H1 (cell line): ENCODE results near the gene ELOVL5.

Experiments
- BRCA1 ChIP-seq: IDR thresholded peaks from 2 replicates; pipeline ENCODE4 v1.6.1; 2012; ENCODE audit warnings: low read depth, low read length, improper control_type of control experiment
- EZH2 ChIP-seq: fragments of 200-600 bp; sonication (generic); IDR thresholded peaks from 2 replicates; pipeline ENCODE4 v1.7.1; 2012; ENCODE audit warnings: low read depth, mild to moderate bottlenecking, moderate library complexity, low read length, inconsistent platforms; ENCODE audit not compliant: severe bottlenecking
- RFX5 ChIP-seq: IDR thresholded peaks from 2 replicates; pipeline ENCODE4 v1.6.1; 2011; ENCODE audit warnings: low read depth, low read length, improper control_type of control experiment, borderline replicate concordance
- TF ChIP-seq, protein P1 (sequence below), 3 experiments: IDR thresholded peaks; 1 replicate in 2 of 3; 2 replicates in 1 of 3; pipeline versions ENCODE4 v1.5.1 to v1.6.1; 2011; ENCODE audit warnings: low read length in 3 of 3, mild to moderate bottlenecking in 3 of 3, inconsistent platforms in 2 of 3, low read depth in 1 of 3, moderate library complexity in 1 of 3; ENCODE audit not compliant: insufficient read depth in 1 of 3; ENCODE audit errors: control extremely low read depth in 1 of 3

DNA sequence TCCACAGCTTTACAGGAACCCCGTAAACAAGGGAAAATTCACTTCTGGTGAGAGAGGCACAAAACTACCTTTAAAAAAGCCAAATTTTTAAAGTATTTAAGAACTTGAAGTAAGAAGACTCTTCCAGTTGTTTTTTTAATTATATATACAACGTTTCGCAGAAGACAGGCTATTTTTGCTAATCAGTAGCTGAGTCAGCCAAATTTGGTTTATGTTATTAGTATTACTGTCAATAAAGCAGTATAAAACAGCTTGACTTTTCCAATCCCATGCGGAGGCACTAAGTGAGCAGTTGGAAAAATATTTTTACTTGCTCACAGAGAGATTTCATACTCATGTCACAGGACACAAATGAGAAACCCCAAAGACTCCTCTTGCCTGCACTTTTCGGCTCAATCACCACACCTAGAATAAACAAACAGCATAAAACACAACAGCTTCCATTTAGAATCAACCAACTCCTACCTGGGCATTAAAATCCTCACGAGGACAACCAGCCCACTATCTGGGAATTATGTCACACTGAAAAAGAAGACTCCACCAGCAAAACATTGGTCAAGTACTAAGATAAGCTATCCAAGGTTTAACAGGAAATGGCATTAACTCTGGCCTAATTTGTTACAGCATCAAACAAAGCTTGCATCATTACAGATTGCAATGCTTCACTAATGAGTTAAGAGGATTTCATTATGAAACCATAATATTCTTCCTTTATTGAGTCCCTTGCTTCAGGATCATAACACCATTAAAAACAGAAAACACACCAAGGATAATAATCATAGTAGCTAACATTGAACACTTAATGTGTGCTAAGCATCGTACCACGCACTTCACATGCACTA, 26.3 kb downstream of the ELOVL5 start:
- TF ChIP-seq EZH2: no peak
- no peak for TF ChIP-seq BRCA1
- no peak for TF ChIP-seq RFX5
- TF ChIP-seq, protein P1, sequence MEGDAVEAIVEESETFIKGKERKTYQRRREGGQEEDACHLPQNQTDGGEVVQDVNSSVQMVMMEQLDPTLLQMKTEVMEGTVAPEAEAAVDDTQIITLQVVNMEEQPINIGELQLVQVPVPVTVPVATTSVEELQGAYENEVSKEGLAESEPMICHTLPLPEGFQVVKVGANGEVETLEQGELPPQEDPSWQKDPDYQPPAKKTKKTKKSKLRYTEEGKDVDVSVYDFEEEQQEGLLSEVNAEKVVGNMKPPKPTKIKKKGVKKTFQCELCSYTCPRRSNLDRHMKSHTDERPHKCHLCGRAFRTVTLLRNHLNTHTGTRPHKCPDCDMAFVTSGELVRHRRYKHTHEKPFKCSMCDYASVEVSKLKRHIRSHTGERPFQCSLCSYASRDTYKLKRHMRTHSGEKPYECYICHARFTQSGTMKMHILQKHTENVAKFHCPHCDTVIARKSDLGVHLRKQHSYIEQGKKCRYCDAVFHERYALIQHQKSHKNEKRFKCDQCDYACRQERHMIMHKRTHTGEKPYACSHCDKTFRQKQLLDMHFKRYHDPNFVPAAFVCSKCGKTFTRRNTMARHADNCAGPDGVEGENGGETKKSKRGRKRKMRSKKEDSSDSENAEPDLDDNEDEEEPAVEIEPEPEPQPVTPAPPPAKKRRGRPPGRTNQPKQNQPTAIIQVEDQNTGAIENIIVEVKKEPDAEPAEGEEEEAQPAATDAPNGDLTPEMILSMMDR (IDR thresholded peaks at IDR 0.05; ENCODE audit: control extremely low read depth in 1 of 3, insufficient read depth in 1 of 3, low read depth in 1 of 3, low read length in 3 of 3): no peak
